ENCODE measurements around the gene HDGFL3. TPM values are rescaled to one million over a fixed set of nuclear protein-coding genes. Genes with fewer than 3 reads are reported as not detected.
A peak's percentile ranks its signal among the peaks of the same experiment; 100 is the strongest.
"Not testable (repeated sequence)": the region's sequence is repeated elsewhere in the genome, so short reads cannot be mapped to it uniquely, and the experiment has no call there.

The HDGFL3 gene
- polyA plus RNA-seq, 1 donor: 96.4 TPM

DNA sequence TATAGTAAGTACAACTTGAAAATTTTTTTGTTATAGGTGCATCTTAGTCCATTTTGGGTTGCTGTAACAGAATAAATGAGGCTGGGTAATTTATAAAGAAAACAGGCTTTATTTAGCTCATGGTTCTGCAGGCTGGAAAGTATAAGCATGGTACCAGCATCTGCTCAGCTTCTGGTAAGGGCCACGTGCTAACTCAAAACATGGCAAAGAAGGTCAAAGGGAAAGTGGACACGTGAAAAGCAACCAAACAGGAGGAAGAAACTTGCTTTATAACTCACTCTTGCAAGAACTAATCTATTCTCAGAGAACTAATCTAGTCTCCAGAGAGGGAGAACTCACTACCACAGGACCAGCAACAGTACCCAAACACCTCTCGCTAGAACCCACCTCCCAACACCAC lies 9.1 kb downstream of the HDGFL3 start:
- DNase-seq: no peak

DNA sequence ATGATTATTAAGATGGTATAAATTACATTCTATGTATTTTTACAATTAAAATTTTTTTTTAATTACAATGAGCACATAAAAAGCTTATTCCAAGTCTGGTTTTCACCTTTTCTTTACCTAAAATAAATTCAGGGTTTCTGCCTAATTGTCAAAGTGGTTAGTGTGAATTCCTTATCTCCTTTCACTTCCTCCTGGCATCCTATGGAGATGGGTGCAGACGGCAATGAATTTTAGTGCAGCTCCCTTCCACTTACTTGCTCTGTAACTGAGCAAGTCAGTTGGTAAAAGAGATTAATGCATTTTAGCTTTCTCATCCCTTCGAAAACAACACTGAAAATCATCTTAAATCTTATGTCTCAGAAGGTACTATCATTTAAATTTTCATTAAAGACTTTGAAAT lies 13.1 kb downstream of the HDGFL3 start:
- DNase-seq: no peak

DNA sequence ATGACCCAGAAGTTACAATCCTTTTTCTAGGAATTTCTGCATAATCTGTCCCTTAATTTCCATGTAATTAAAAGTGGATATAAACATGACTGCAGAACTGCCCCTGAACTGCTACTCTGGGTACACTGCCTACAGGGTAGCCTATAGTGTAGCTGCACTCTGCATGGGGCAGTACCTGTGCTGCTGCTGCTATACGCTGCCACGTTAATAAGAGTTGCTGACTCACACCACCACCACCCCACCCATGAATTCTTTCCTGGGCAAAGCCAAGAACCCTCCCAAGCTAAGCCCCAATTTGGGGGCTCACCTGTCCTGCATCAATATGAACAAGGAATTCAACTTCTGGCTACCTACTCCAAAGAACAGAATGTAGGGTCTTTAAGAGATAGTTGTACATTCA lies 13.9 kb downstream of the HDGFL3 start:
- no peak for DNase-seq

DNA sequence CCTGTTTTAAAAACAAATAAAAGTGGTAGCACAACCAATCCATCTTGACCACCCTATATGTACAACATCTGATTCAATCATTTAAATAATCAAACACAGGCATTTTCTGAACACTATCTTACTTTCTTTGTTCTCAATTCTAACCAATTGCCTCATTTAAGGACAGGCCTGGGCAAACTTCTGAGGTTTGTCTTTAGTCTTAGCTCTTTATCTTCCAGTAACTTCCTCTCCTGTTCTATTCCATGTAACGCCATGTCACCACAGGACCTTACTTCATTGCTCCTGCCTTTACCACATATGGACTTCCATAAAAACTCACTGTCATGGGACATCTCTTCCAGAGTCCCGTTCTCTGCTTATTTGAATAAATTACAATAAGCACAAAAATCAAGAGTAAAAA lies 14.9 kb downstream of the HDGFL3 start:
- no peak for DNase-seq

DNA sequence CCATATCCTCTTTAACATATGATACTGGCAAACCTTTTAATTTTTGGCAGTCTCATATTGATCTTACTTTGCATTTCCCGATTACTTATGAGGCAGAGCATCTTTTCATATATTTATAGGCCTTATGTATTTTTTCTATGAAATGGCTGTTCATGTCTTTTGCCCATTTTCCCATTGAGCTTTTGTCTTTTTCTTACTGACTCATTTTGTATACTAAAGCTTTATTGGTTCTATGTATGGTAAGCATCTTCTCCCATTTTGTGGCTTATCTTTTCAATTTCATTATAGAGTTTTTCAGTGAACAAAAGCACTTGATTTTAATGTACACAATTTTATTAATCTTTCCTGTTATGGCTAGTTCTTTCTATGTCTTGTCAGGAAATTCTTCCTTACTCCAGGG lies 17.2 kb downstream of the HDGFL3 start:
- no peak for DNase-seq

DNA sequence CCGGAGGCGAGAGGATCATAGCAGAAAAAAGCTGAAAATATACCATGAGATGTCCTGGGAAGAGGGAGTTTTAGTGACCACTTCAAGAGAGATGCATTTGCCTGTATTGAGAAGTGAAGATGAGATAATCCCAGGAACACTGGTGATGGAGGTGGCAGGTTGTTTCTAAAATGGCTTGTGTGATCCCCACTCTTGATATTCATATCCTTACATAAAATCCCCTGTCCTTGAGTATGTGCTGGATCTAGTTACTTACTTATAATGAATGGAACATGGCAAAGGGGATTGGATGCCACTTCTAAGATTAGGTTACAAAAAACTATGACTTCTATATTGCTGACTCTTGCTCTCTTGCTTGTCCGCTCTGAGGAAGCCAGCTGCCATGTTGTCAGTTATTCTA lies 22.1 kb downstream of the HDGFL3 start:
- DNase-seq: no peak

DNA sequence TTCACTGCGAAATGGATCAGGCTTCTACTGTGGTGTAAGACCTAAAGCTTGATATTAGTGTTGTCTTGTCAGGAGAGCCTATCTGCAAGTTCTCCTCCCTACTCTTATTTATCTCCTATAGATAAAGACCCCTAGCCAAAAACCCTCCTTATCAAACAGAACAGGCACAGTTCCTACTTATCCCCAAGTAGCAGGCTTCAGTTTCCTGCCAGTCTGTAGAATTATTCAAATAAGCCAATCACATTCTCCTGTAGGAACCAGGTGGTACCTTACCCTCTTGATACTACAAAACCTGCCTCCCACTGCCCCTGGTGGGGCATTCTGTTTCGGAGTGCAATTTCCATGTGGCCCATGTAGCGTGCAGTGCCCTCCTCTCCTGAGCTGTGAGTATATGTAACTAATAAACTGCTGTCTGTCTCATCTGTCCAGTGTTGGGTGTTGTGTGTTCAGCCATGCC lies 28.7 kb downstream of the HDGFL3 start:
- DNase-seq: no peak

DNA sequence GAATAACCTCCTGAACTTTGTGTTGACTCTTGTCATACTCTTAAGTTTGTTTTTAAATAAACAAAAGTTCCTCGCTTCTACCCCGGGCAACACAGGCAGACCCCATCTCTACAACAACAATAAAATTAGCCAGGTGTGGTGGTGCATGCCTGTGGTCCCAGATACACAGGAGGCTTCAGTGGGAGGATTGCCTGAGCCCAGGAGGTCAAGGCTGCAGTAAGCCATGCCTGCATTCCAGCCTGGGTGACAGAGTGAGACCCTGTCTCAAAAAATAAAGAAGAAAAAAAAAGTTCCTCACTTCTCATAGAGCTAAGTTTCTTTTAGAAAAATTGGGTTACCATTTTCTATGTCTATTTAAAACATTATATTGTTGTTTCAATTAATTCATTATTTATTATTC lies 29.2 kb downstream of the HDGFL3 start:
- no peak for DNase-seq

DNA sequence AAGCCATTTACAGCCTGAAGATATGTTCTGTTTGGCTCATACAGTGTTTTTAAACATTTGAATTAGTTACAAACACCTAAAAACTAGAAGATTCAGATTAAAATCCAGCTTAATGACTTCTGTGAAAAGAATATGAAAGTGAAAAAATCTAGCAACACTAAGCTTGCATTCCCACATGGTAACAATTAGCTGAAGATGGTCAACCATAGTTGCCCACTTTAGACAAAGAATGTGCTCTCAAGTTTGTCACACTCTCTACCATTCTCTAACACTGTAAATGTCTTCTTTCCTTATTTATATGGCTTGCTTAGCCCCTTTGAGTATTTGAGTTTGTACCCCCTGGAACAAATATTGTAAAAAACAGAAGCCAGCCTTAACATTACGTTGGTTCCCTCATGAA lies 32.7 kb downstream of the HDGFL3 start:
- DNase-seq: no peak

DNA sequence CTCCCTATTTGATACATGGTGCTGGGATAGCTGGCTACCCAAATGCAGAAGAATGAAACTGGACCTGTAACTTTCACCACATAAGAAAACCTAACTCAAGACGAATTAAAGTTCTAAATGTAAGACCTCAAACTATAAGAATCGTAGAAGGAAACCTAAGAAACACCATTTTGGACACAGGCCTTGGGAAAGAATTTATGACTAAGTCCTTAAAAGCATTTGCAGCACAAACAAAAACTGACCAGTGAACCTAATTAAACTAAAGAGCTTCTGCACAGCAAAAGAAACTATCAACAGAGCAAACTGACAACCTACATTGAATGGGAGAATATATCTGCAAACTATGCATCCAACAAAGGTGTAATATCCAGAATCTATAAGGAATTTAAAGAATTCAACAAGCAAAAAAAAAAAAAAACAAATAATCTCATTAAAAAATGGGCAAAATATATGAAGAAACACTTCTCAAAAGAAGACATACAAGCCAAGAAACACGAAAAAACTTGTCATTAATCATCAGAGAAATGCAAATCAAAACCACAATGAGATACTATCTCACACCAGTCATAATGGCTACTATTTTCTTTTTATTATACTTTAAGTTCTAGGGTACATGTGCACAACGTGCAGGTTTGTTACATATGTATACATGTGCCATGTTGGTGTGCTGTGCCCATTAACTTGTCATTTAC lies 37.0 kb downstream of the HDGFL3 start:
- DNase-seq: no peak

DNA sequence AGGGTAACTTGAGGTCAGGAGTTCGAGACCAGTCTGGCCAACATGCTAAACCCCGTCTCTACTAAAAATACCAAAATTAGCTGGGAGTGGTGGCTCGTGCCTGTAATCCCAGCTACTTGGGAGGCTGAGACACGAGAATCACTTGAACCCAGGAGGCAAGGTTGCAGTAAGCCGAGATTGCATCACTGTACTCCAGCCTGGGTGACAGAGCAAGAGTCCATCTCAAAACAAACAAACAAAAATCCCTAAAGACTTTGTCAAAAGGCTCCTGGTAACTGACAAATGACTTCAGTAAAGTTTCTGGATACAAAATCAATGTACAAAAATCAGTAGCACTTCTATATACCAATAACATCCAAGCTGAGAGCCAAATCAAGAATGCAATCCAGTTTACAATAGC lies 38.0 kb downstream of the HDGFL3 start:
- not testable (repeated sequence) for DNase-seq

DNA sequence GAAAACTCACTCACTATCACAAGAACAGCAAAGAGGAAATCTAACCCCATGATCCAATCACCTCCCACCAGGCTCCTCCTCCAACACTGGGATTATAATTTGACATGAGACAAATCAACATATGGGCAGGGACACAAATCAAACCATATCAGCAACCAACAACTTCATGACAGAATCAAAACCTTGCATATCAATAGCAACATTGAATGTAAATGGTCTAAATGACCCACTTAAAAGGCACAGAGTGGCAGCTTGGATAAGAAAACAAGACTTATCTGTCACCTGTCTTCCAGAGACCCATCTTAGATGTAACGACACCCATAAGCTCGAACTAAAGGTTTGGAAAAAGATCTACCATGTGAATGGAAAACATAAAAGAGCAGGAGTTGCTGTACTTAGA lies 40.8 kb downstream of the HDGFL3 start:
- no peak for DNase-seq

DNA sequence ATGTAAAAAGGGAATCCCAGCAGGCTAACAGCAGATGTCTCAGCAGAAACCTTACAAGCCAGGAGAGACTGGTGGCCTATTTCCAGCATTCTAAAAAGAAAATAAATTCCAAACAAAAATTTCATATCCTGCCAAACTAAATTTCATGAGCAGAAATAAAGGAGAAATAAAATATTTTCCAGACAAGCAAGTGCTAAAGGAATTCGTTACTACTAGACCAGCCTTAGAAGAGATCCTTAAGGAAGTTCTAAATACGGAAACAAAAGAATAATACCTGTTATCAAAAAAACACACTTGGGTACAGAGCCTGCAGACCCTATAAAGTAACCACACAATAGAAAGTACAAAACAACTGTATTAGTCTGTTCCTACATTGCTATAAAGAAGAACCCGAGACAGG lies 41.4 kb downstream of the HDGFL3 start:
- peak; percentile 3 for DNase-seq

DNA sequence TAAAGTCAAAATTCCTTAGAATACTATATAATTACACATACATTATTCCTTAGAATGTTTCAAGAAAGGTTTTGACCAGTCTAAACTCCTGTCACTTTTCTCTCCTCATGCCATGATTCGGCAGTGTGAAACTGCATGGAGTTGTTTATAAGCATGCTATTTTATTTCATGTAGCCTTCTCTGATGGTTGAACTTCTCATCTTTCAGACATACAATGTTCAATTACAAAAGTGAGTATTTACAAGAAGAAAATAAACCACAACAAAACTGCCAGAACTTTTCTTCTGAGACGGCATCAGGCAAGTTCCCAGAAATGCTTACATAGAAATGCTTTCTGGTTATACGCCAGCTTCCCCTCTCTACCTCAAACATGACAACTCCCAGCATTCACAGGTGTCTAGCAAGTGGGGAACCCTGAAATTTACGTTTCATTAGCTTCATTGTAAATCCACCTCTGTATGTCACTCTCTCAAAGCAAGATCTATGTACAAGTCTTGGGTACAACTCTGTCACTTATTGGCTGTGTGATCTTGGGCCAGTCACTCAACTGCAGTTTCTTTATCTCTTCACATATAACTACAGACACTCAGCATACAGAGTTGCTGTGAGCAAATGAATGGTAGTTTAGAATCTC lies 42.7 kb downstream of the HDGFL3 start:
- no peak for DNase-seq

DNA sequence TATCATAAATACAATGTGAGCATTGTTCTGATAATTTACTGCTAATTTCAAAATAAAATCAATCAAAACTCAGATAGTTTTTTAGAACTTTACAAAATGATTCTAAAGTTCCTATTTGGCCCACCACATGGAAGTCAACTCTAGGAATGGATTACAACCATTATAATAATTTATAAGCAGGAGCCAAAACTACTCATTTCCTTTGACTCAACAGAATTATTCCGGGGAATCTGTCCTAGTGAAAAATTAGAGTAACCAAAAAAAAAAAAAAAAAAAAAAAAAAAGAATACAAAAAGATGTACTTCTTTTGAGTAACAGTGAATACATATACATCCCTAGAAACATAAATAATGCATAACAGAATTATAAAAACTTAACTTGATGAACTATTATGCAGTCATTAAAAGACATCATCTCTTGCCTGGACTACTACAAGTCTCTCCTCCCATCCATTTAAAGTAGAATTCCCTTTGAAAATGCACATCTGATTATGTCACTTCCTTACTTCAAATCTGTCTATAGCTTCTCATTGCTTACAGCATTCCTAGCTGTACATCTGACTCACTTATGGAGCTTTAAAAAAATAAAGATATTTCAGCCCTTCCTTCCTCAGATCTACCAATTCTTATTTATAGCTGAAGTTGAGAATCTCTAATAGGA lies 43.4 kb downstream of the HDGFL3 start:
- no peak for DNase-seq

DNA sequence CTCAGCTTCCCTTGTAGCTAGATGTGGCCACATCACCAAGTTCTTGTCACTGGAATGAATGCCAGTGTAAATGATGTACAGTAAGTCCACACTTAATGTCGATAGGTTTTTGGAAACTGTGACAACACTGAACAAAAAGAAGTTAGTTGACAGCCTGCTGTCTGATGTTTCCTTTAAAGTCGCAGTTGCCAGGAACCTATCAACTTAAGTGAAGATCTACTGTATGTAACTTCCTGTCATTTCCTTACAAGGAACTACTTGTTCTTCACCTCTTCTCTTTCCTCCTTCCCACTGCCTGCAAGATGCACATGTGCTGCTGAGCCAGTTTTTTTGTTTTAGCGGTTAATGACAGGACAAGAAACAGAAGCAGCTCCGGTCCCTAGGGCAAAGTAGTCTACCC lies 44.6 kb downstream of the HDGFL3 start:
- DNase-seq: no peak

DNA sequence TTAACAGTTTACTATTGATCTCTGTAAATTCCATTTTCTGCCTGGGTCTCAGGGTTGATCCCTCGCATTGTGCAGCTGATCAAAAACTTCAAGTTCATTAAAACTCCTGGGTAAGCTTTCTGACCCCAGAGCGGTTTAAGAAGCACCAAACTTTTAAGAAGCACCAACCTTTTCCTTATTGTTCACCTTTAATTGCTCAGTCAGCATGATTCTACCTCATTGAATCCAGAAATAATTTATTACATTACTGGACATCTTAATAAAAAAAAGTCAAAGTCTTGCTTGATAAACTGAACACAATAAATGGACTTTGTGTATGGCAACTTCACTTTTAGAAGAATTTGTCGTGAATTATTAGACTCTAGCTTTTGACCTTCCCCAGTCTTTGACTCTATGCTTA lies 46.9 kb downstream of the HDGFL3 start:
- no peak for DNase-seq

DNA sequence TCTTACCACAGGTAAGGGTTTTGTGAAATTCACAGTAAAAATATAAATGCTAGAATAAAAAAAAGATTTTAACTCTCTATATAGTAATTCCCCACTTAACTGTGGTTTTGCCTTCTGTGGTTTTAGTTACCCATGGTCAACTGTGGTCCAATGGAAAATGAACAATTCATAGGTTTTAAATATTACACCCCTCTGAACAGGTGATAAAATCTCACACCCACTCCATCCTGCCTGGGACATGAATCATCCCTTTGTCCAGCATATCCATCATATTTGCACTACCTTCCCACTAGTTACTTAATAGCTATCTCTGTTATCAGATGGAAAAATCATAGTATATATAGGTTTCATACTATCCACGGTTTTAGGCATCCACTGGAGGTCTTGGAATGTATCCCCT lies 49.2 kb downstream of the HDGFL3 start:
- no peak for DNase-seq

DNA sequence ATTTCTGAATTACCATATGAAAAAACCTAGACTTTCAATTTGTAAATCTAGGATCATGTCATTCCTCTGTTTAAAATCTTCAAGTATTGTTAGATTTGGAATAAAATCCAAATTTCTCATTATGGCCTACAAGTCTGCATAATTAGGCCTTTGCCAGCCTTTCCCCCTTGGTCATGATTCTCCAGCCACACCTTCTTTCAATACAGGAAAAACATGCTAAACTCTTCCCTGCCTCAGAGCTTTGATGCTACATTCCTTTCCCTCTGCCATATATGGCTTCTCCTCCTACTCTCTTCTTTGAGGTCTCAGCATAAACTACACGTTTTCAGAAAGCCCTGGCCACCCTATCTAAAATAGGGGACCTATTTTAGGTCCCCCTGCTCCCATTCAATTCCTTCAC lies 51.7 kb downstream of the HDGFL3 start:
- DNase-seq: no peak

DNA sequence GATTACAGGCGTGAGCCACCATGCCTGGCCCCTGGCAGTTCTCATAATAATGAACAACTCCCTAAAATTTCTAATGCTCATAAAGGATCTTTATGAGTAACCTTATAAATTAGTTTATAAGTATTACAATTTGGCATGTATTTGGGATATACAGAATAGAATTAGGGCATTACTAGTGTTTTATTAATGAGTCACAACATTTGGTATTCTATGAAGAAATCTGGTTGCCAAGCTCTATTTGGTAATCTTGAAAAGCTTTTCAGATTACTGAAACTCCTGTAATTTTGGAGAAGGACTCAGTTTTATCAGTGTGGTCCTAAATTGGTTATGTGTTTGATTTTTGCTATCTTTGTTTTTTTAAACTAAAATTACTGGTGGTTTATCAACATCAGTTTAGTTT lies 54.3 kb downstream of the HDGFL3 start:
- no peak for DNase-seq

DNA sequence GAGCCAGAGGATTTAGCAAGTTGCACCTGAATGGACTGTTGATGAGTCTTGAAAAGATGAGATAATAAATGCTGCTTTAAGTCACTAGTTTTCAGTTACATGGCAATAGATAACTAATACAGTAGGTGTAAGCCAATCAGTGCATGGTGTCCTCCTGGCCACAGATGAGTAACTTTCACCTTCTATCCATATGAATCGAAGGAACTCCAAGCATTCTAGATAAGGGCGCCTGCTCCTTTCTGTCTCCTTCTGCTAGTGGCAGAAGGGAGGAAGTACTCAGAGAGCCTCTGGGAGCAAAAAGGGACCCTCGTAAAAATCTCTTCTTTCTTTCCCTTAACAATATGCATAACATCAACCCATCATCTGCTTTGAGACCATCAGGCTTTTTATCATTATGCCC lies 62.9 kb downstream of the HDGFL3 start:
- DNase-seq: no peak

DNA sequence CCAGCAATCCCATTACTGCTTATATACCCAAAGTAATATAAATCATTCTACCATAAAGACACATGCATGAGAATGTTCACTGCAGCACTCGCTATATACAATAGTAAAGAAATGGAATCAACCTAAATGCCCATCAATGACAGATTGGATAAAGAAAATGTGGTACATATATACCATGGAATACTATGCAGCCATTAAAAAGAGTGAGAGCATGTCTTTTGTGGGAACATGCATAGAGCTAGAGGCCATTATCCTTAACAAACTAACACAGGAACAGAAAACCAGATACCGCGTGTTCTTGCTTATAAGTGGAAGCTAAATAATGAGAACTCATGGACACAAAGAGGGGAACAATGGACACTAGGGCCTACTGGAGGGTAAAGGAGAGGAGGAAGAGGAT lies 65.5 kb downstream of the HDGFL3 start:
- not testable (repeated sequence) for DNase-seq

DNA sequence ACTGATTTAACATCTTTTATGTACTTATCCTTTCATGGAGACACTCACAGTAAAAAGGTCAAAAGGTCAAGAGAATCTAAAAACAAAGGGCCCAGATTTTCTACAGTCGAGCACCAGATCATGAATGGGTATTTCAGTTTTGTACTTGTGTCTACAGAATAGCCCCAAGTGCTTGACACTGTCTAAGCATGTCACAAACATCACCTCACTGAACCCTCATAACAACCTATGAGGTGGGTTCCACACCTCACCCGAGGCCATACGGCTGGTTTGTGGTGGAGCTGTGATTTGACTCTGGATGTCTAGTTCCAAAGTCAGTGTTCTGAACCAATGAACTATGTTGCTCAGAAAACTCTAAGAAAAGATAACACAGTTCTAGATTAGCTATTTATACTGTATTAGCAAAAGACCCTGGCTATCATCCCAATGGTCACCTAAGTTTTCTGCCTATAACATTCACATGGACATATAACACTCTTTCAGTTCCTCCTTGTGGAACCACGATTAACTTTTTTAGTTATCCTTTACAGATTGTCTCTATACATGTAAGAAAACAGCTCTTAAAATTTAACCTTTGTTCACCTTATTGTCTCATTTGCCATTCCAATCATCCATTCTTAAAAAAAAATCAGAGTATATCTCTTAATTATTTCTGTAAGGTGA lies 74.6 kb downstream of the HDGFL3 start:
- DNase-seq: no peak
